H1 (cell line): ENCODE measurements around the gene PPFIA2. TPM values are rescaled to one million over a fixed set of nuclear protein-coding genes. Genes with fewer than 3 reads are reported as not detected.

Experiments used
- ATF2 ChIP-seq: IDR thresholded peaks from 2 replicates; pipeline ENCODE4 v1.6.1; 2012; ENCODE audit warnings: low read length, inconsistent platforms
- CHD1 ChIP-seq: IDR thresholded peaks from 2 replicates; pipeline ENCODE4 v1.6.1; 2012; ENCODE audit warnings: low read depth, low read length, improper control_type of control experiment
- GABPA ChIP-seq: IDR thresholded peaks from 2 replicates; pipeline ENCODE4 v1.6.1; 2011; ENCODE audit warnings: mild to moderate bottlenecking, low read length, moderate library complexity, borderline replicate concordance; ENCODE audit not compliant: insufficient read depth
- POLR2A ChIP-seq, 2 experiments: IDR thresholded peaks; 1 replicate in 1 of 2; 2 replicates in 1 of 2; pipeline ENCODE4 v1.6.1; 2011; ENCODE audit warnings: low read depth in 2 of 2, low read length in 2 of 2, mild to moderate bottlenecking in 2 of 2; ENCODE audit errors: control extremely low read depth in 1 of 2
- POLR2AphosphoS5 ChIP-seq: IDR thresholded peaks from 2 replicates; pipeline ENCODE4 v1.6.1; 2011; ENCODE audit warnings: low read depth, low read length
- POU5F1 ChIP-seq: IDR thresholded peaks from 2 replicates; pipeline ENCODE4 v1.6.1; 2011; ENCODE audit warnings: low read depth, mild to moderate bottlenecking, low read length, moderate library complexity
- TEAD4 ChIP-seq: IDR thresholded peaks from 2 replicates; pipeline ENCODE4 v1.6.1; 2012; ENCODE audit warnings: low read depth, low read length, inconsistent platforms, mixed read lengths
- USF2 ChIP-seq: IDR thresholded peaks from 2 replicates; pipeline ENCODE4 v1.6.1; 2011; ENCODE audit warnings: low read length, improper control_type of control experiment
- polyA plus RNA-seq, 7 experiments: library from polyadenylated mRNA; depleted of rRNA in 3 of 7; stranded (reverse) in 5 of 7; unstranded in 2 of 7; fragments of >200 nt in 5 of 7; fragments of 200-250 nt in 2 of 7; gene quantifications; 1 replicate in 5 of 7; 2 replicates in 1 of 7; 4 replicates in 1 of 7; pipeline versions ENCODE4 v1.2.1 to v1.2.3, GENCODE V29; 2011 to 2013; ENCODE audit warnings: missing spikeins in 2 of 7, mixed read lengths in 2 of 7
- total RNA-seq: library from RNA; stranded (reverse); fragmentation: NEBNext Ultra II Directional; extraction: Animal tissue kit (Norgen Biotek cat#: 25700); gene quantifications from 2 replicates; pipeline ENCODE4 v1.2.1, GENCODE V29; 2021
- TF ChIP-seq, protein P1 (sequence below): fragments of 300-600 bp; sonication (generic); IDR thresholded peaks from 2 replicates; pipeline ENCODE4 v1.7.1; 2012; ENCODE audit warnings: low read length, moderate library complexity, mild to moderate bottlenecking, inconsistent platforms; ENCODE audit not compliant: insufficient replicate concordance

Gene PPFIA2
- total and polyA plus RNA-seq, 2 of the 8 experiments (the other 6 are each of a cell fraction or from before 2014, with no cell fraction given), result 1.2 to 1.8 TPM

DNA sequence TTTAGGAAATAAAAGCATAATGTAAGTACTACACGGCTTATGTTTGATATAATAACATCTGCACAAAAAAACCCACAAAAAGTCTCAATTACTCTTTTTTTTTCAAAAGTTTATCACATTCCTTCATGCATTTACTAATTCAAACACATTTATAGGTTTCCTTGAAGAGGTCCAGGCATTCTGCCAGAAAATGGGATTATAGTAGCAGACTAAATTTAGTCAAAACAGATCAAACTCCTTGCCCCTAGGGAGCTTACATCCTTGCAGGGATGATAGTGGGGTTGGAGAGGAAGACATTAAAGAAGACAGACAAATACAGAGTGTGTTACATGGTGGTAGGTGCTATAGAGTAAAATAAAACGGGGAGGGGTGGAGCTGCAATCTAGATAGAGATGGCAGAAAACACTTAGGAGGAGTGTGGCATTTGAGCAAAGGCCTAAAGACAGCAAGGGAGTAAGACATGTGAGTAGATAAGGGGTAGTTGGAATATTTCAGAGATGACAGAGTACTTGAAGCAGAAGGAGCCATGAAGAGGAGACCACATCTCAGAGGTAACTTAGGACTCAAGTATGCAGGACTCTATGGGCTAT is 266.9 kb downstream of the PPFIA2 start (continued):
- TF ChIP-seq, protein P1, sequence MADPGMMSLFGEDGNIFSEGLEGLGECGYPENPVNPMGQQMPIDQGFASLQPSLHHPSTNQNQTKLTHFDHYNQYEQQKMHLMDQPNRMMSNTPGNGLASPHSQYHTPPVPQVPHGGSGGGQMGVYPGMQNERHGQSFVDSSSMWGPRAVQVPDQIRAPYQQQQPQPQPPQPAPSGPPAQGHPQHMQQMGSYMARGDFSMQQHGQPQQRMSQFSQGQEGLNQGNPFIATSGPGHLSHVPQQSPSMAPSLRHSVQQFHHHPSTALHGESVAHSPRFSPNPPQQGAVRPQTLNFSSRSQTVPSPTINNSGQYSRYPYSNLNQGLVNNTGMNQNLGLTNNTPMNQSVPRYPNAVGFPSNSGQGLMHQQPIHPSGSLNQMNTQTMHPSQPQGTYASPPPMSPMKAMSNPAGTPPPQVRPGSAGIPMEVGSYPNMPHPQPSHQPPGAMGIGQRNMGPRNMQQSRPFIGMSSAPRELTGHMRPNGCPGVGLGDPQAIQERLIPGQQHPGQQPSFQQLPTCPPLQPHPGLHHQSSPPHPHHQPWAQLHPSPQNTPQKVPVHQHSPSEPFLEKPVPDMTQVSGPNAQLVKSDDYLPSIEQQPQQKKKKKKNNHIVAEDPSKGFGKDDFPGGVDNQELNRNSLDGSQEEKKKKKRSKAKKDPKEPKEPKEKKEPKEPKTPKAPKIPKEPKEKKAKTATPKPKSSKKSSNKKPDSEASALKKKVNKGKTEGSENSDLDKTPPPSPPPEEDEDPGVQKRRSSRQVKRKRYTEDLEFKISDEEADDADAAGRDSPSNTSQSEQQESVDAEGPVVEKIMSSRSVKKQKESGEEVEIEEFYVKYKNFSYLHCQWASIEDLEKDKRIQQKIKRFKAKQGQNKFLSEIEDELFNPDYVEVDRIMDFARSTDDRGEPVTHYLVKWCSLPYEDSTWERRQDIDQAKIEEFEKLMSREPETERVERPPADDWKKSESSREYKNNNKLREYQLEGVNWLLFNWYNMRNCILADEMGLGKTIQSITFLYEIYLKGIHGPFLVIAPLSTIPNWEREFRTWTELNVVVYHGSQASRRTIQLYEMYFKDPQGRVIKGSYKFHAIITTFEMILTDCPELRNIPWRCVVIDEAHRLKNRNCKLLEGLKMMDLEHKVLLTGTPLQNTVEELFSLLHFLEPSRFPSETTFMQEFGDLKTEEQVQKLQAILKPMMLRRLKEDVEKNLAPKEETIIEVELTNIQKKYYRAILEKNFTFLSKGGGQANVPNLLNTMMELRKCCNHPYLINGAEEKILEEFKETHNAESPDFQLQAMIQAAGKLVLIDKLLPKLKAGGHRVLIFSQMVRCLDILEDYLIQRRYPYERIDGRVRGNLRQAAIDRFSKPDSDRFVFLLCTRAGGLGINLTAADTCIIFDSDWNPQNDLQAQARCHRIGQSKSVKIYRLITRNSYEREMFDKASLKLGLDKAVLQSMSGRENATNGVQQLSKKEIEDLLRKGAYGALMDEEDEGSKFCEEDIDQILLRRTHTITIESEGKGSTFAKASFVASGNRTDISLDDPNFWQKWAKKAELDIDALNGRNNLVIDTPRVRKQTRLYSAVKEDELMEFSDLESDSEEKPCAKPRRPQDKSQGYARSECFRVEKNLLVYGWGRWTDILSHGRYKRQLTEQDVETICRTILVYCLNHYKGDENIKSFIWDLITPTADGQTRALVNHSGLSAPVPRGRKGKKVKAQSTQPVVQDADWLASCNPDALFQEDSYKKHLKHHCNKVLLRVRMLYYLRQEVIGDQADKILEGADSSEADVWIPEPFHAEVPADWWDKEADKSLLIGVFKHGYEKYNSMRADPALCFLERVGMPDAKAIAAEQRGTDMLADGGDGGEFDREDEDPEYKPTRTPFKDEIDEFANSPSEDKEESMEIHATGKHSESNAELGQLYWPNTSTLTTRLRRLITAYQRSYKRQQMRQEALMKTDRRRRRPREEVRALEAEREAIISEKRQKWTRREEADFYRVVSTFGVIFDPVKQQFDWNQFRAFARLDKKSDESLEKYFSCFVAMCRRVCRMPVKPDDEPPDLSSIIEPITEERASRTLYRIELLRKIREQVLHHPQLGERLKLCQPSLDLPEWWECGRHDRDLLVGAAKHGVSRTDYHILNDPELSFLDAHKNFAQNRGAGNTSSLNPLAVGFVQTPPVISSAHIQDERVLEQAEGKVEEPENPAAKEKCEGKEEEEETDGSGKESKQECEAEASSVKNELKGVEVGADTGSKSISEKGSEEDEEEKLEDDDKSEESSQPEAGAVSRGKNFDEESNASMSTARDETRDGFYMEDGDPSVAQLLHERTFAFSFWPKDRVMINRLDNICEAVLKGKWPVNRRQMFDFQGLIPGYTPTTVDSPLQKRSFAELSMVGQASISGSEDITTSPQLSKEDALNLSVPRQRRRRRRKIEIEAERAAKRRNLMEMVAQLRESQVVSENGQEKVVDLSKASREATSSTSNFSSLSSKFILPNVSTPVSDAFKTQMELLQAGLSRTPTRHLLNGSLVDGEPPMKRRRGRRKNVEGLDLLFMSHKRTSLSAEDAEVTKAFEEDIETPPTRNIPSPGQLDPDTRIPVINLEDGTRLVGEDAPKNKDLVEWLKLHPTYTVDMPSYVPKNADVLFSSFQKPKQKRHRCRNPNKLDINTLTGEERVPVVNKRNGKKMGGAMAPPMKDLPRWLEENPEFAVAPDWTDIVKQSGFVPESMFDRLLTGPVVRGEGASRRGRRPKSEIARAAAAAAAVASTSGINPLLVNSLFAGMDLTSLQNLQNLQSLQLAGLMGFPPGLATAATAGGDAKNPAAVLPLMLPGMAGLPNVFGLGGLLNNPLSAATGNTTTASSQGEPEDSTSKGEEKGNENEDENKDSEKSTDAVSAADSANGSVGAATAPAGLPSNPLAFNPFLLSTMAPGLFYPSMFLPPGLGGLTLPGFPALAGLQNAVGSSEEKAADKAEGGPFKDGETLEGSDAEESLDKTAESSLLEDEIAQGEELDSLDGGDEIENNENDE, result no peak
- TF ChIP-seq POU5F1, result no peak
- no peak for TF ChIP-seq TEAD4
- no peak for TF ChIP-seq GABPA
- no peak for TF ChIP-seq USF2
- TF ChIP-seq CHD1, result no peak
- TF ChIP-seq POLR2A (IDR thresholded peaks at IDR 0.05; ENCODE audit: control extremely low read depth in 1 of 2, low read depth in 2 of 2, low read length in 2 of 2), result no peak
- no peak for TF ChIP-seq ATF2
- TF ChIP-seq POLR2AphosphoS5, result no peak
